Activated CD4-positive, alpha-beta T cell treated with anti-CD3 and anti-CD28 coated beads for 1 hour (primary cell): ENCODE measurements around the gene STOX2.

Source experiments
- DNase-seq: peaks from one replicate; pipeline ENCODE4 v3.0.0-alpha.2; 2020

The STOX2 gene, protein sequence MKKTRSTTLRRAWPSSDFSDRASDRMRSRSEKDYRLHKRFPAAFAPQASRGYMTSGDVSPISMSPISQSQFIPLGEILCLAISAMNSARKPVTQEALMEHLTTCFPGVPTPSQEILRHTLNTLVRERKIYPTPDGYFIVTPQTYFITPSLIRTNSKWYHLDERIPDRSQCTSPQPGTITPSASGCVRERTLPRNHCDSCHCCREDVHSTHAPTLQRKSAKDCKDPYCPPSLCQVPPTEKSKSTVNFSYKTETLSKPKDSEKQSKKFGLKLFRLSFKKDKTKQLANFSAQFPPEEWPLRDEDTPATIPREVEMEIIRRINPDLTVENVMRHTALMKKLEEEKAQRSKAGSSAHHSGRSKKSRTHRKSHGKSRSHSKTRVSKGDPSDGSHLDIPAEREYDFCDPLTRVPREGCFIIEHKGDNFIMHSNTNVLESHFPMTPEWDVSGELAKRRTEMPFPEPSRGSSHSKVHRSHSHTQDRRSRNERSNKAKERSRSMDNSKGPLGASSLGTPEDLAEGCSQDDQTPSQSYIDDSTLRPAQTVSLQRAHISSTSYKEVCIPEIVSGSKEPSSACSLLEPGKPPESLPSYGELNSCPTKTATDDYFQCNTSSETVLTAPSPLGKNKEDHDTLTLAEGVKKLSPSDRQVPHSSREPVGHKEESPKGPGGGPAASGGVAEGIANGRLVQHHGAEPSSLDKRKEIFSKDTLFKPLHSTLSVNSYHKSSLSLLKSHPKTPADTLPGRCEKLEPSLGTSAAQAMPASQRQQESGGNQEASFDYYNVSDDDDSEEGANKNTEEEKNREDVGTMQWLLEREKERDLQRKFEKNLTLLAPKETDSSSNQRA (N-terminal part only)

DNA sequence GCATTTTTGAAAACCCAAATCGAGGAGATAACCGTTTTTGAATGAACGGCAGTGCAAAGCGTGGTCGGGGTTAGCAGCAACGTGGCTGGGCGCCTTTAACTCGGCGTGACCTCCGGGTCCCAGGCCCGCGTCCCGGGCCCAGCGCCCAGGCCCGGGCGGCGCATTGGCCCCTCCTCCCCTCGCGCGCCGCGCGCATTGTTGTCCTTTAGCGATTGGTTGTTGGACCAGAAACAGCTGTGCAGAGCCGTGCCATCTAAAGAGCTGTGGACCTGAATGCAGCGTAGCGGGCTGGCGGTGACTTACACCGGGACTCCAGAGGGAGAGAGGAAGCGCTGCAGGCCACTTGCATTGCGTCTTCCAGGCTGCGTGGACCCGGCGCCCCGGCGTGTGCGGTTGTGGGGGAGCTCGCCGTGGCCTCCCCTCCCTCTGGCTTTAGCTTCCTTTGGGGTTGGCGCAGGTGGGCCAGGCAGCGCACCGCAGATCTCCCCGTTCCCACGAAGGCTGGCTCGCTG lies at the start of gene STOX2:
Gene STOX2, plus strand, starts transcription at position 227 of the 512 bp plus-strand sequence. CDS start 1,484 bp downstream, outside the sequence.
- DNase-seq: no peak

DNA sequence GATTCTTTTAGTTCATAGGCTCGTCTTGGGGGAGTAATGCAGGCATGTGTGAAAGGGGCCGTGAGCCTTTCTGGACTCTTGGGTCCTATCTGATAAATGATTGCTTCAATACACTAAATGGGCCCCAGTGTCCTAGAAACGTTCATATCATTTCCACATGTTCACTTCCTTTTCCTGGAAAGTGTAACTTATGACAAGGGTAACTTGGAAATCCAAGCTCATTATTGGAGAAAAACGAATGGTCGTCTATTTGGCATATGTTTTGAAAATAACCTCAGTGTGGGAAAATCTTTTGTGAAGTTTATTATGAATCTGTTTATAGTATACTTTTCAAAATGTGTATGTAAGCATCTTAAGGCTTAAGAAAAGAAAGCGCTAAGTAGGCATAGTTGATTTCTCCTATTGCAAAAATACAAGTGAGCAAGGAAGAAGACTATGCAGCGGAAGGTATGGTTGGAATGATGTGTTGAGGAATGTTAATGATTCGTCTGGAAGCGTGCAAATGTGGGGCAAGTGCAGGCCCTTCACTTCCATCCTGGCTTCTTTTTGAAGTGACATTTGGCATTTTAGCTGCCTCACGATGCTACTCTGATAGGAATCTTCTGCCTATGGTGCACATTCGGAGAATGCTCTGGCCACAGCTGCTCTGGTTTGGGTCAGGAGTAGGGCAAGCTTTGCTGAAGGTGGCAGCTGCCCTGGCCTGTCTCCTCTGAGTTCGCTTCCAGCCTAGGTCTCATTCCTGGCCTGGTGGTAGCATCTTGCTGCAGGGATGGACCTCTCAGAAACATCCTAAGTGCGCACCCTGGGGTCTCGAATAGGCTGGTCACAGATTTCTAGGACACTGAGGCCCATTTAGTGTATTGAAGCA lies 49.5 kb upstream of the STOX2 start:
- DNase-seq: no peak

DNA sequence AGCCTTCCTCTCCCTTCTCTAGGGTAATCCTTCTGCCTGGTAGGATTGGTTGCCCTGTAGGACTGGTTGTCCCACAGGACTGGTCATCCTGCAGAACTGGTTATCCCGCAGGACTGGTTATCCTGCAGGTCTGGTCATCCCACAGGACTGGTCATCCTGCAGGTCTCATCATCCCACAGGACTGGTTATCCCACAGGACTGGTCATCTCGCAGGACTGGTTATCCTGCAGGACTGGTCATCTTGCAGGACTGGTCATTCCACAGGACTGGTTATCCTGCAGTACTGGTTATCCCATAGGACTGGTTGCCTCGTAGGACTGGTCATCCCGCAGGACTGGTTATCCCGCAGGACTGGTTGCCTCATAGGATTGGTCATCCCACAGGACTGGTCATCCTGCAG lies 48.1 kb upstream of the STOX2 start:
- DNase-seq: no peak

DNA sequence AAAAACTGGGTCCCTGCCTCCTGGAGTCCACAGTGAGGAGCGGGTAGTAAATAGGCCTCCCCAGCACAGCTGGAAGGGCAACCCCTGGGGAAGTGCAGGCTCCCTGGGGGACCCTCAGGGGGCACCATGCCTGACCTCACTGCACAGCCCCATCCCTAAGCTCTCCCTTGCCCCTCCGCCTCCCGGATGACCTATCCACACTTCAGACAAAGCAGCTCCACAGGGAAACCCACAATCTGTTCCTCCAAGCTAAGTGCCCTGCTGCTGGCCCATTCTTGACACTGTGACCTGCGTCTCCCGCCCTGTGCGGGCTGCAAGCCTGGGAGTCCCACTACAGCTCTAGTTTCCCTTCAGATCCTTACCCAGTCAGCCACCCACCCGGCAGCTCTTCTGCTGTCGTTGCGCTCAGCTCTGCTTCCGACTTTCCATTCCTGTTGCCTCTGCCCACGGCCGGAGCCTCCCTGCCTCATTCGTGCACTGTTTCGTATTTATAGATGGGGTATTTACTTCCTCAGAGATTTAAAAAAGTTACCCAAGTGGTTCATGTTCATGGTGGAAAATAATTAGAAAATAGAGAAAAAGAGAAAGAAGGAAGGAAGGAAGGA lies 47.0 kb upstream of the STOX2 start:
- DNase-seq: no peak

DNA sequence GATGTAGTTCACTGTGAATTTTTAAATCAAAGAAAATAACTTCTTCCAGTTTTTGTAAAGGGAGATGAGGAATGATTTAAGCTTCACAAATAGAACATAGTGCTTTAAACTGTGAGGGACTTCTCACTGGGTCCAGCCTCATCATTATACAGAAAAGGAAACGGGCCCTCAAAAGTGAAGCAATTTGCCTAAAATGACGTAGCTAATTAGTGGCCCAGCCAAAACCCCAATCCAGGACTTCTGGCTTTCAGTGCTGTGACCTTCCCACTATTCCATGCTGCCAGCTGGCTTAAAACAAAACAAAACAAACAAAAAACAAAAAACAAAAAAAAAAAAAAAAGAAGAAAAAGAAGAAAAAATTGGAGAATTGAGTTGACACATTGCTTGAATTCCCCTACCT lies 45.0 kb upstream of the STOX2 start:
- no peak for DNase-seq

DNA sequence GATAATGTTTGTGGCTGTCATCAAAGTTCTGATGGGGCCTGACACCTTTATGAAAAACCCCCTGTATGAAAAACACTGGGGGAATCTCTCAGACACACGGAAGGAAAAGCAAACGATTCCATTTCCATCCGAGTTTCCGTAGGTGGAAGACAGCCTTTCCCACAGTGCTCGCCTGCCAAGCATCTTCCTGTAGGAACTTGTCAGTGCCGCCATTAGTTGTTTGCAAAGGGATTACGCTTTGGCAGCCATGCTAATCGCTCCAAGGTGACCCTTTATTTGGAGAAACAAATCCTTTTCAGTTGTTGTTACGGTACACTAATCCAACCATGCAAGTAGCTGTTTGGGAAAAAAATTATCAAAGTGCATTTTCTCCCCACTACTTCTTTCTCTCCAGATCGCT lies 44.4 kb upstream of the STOX2 start:
- DNase-seq: no peak

DNA sequence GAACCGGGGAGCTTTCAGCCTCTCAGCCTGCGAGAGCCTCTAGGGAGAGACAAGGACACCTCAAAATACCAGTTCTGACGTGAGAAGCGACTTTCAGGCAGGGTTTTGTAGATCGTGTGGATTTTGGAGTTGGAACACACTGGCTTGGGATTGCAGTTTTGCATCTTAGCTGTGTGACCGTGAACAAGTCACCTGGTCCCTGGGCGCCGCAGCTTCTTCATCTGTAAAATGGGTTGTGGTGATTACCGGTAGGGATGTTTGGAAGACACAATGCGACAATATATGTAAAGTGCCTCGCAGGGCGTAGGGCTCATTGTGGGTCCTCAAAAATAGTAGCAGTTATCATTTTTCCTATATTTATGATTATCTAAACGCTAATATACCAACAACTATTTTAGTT lies 43.7 kb upstream of the STOX2 start:
- no peak for DNase-seq

DNA sequence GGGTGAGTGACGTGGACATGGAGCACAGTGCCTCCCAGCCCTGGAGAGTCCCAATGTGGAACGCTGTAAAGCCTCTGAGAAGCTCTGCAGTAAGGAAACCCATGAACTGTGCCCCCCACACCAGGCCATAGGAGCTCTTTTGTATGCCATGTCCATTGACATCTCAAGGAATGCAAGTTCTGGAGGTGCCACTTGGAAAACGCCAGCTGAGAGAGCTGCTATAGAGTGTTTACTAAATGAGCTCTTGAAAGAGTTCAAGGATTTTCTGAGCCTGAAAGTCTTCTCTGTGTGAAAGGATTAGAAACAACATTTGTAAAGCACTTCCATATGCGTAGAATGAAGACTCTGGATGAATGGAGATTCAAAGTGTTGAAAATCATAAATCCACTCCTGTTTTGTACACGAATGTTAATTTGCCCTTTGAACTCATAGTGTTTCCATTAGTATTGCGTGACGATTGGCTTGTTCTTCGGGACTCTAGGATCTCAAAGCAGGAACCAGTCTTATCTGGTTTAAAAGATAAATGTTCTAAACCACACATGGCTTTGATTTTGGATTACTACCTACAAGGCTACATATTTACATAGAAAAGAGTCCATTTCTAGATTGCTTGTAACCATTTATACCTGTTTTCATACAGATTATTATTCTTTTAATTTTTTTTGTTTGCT lies 41.8 kb upstream of the STOX2 start:
- DNase-seq: no peak

DNA sequence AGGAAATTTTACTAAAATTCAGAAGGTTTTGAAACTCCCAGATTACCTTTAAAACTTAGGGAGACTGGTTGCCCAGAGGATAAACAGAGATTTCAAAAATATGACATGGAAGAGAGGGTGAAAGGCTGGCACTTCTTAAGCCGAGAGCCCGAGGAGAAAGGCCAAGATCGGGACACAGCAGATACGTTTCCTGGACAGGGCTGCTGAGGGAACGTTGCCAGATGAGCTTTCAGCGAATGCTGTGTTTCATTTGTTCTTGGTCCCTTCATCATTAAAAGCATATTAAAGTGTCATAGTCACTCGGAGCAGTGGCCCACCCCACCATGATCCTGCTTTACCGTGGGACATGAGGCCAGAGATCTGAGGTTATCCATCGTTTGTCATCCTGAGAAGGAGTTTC lies 37.9 kb upstream of the STOX2 start:
- no peak for DNase-seq

DNA sequence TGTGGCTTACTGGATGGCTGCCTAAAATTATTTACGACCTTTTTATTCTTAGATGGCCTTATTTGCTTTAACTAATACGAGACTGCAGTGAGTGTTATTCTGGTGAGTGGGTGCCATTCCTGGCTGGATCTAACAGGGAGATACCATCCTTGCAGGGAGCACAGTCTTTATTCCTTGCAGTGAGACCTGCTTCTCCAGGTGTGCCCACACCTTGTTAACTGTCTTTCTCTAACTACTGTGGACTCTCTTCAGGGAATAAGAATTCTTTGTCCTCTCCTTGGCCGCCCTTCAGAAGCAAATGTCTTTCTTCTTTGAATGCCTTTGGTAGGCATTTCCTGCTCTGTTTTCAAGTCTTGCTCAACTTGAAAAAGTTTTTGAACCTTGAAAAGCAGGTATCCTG lies 34.1 kb upstream of the STOX2 start:
- no peak for DNase-seq

DNA sequence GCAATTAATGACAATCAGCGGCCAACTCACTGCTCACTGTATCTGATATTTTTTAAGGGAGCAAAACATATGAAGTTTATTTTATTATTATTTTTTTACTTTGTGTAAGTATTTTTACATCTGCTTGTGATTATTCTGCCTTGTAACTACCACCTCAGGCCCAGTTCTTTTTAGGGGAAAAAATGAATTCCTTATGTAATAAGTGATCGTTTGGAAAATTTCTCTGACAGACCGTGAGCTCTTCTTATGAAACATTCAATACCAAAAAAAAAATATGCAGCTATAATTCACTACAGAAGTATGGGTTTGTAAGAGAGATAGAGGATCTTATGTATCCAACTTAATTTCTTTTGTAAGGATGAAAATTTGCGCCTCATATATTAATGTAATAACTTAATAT lies 33.5 kb upstream of the STOX2 start:
- no peak for DNase-seq

DNA sequence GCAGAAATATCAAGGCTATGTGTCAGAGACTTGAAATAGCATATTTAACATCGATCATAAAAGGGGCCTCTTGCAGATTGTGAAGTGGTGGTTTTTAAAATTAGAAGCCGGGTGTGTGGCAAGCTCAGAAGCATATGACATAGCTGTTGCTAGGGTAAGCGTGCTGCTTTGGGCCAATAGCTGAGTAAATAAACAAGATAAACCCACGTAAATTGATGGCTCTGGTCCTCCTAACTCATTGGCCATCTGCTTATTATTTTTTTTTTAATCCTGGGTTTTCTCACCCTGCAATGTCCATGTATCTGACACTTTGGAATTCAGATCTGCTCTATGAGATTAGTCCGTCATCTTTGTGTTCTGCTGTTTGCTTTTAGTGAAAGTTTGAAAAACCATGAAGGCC lies 32.6 kb upstream of the STOX2 start:
- DNase-seq: no peak

DNA sequence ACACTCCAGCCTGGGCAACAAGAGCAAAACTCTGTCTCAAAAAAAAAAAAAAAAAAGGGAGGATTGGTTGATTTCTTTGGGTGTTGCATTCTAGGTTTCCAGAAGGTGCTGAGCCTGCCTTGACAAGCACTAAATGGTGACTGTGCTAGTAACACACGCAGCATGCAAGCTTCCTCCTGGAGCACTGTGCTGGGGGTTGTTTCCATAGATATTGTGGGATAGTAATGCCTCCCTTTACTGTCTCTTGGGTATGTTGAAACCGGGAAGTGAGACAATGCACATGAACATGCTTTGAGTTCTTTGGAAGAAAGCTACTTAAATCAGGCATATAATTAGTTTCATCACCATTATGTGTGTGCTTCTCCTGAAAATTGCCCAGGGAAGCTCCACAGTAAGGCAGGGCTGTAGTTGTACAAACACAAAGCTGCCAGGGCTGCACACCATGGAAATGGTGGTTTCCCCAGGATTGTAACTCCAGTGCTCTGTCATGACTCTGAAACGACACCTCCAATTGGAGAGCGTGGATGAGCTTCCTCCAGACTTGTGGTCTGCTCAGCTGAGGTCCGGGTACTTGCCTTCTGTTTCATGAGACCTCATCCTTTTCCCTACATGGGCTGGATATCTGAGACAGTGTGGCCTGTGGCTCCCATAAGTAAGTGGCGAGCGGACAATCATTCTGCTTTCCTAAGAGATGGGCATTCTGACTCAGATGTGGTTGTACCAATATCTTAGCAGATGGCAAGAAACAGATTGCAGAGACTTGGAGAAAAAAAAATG lies 31.5 kb upstream of the STOX2 start:
- no peak for DNase-seq

DNA sequence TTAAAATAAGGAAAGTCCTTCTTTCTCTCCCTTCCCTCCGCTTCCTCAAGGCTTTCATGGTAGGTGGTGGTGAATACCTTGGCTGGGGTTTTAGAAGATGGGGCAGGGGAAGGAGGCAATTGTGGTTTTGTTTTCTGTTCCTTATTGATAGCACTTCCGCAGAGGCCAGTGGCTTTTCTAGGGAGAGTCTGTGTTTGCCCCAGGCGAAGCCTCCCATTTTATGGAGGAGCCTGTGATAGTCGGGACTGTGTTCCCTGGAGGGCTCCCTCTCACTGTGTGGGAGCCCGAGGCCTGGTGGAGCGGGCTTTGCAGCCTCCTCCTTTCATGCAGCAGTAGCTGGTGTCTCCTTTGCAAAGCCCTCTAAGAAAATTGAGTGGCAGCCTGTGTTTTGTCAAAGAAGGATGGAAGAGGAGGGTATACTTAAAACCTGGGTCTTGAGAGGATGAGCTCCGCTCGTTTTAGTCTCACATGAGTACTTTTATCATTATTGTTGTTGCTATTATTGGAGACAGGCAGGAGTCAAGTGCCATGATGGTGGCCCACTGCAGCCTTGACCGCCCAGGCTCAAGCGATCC lies 29.8 kb upstream of the STOX2 start:
- no peak for DNase-seq

DNA sequence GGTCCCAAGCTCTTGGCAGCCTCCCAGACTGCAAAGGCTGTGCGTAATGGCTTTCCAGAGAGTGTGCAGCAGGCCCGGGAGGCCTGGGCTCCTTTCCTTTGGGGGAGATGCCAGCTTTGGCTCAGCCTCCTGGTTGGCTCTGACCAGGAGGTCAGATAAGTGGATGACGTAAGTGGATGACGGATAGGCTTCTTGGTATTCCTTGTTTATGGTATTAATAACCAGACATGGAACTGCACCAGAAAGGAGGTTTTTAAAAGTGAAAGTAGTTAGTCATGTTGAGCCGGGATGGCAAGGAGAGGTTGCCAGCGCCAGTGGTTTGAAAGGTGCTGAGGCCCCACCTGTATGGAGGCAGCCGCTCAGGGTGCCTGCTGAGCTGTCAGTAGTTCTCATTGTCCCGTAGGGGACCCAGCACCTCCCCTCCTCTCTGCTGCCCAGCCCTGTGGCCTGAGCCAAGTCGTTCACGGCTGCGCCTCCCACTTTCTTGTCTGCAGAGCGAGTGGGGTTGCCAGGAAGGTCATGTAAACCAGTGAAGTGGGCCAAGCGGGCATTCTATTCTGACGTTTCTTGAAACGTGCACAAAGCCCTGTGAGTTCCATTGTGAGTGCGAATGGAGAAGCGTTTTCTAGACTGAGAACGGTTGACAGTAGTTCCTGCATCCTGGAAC lies 28.7 kb upstream of the STOX2 start:
- DNase-seq: no peak

DNA sequence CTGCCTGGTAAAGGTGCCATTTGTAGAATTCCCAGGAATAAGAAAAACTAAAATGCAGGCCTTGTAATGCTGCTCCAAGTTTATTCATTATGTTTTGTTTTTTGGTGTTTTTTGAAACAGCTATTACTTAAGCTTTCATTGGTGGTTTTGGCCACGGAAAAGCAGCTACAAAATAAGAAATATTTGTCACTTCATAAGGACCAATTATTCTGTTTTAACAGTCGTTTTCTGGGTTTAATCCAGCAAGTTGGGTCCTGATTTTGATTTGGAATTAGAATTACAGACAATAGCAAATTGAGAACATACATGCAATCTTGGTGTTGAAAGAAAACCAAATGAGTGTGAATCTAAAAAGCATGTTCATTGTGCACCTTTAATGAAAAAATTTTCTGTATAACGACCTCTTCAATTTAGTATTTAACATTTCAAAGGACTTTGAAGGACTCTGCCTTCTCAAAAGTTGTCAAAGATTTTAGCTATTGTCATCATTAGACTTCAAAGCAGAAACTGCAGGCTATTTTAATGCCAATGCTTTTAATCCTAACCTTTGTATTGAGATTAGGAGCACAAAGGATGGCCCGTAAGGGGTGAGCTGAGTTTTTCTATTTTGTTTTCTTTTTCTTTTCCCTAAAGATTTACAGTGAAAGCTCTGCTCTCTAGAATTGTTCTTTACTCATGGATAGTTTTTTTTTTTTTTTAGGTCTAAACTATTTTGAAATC lies 26.7 kb upstream of the STOX2 start:
- no peak for DNase-seq

DNA sequence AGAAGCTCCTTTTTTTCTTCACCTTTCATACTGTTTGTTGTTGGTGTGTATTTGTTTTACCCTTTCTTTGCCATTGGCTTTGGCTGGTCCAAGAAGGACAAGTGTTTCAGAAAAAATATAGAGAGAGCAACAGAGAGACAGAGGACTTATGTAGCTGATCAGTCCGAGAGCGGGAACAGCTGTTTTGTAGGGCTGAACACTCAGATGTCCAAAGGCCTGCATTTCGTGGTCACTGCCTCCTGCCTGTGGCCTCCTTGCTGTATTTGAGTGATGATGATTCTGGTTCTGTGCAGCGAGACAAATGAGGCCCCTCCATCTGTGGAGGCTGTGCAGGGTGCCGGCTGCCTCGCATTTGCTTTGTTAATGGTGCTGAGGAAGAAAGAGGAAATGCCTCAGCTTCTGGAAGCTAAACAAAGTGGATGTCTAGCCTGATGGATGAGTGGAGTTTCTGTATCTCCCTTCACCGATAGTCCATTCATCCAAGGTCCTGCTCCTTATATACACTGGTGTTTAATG lies 19.8 kb upstream of the STOX2 start:
- no peak for DNase-seq

DNA sequence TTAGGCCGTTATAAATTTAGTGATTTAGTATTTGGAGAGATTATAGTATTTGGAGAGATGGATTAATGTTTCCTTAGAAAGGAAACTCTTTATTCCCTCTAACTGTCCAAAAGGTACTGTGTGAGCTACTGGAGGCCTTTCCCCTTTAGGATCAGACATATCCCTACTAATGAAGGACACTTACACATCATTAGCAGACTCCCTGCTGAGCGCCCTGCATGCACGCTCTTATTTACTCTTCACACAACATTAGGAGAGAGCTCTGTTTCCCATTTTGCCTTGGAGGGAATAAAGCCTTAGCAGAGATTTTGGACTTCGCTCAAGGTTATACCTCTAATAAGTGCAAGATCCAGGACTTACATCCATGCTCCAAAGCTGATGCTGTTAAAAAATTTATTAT lies 17.8 kb upstream of the STOX2 start:
- DNase-seq: no peak

DNA sequence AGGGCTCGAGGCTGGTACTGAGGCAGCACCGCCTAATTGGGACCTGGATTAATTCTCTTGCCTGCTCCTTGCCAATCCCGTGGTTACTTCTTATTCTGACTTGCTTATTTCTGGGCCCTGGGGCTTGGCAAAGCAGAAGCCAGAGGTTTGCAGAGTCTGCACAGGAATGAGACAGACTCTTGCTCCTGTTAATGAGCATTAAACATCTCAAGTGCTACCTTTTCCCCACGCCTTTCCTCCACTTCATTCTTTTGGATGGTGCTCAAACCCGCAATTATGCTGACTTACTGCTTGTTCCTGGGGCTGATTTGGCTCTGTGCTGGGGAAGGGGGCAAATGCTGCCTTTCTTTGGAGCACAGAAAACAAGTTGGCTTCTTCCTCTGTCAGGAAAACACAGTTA lies 16.5 kb upstream of the STOX2 start:
- no peak for DNase-seq
